Glomerular visceral epithelial cell (primary cell): Measurements from ENCODE around the gene ARSK.

Source experiments
- DNase-seq: peaks from one replicate; pipeline ENCODE4 v3.0.0-alpha.2; 2016; ENCODE audit errors: extremely low spot score

Gene ARSK

DNA sequence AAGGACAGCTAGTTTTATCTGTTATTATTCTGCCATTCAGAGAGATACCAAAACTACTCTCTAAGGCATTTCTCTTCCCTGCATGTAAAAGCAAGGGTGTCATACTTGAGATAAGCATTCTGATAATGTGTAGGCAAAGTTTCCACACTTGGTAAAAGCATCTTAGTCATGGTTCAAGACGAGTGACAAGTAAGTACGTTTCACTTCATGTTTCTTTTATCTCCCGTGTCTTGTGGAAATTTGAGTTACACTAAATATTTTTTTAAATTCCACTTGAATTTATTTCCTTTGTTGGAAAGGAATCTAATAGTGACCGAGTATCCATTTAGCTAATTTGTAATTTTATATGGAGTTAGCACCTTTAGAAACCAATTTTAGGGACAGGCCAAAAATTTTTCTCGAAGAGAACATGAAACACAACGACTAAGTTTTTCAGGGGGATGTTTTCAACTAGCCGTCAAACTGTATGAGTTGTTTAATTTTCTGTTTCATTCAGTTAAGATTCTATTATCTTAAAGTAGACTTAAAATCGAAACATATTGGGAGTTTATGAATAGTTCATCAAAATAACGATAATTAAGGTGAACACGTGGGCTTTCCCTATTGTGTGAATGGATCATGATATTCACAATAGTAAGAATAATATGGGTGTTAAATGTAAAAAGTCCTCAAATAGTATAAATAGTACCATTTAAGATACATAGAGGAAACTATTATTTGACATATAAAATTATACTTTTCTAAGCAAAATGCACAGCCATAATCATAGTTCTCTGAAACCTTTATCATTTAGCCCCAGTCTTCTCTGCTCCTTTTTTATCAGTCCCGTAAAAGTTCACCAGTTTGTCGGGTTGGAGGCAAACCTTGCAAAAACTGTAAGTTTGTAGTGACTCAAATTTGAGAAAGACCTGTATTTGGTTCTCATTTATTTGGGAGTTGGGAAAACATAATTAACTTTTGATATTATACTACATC, 93.3 kb downstream of the ARSK start:
- no peak for DNase-seq

DNA sequence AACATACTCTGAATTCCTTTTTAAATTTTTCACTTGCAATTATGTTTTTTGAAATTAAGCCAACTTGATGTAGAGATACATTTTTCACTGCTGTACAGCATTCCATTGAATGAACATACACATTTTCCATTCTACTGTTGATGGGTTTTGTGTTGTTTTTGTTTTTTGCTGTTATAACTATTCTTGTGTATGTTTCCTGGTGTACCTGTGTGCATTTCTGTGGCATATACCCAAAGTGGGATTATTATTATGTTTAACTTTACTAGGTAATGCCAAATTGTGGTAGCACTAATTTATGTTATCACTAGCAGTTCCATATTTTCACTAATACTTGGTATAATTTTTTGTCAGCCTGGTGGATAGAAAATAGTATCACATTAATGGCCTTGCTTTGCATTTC, 94.4 kb downstream of the ARSK start:
- no peak for DNase-seq

DNA sequence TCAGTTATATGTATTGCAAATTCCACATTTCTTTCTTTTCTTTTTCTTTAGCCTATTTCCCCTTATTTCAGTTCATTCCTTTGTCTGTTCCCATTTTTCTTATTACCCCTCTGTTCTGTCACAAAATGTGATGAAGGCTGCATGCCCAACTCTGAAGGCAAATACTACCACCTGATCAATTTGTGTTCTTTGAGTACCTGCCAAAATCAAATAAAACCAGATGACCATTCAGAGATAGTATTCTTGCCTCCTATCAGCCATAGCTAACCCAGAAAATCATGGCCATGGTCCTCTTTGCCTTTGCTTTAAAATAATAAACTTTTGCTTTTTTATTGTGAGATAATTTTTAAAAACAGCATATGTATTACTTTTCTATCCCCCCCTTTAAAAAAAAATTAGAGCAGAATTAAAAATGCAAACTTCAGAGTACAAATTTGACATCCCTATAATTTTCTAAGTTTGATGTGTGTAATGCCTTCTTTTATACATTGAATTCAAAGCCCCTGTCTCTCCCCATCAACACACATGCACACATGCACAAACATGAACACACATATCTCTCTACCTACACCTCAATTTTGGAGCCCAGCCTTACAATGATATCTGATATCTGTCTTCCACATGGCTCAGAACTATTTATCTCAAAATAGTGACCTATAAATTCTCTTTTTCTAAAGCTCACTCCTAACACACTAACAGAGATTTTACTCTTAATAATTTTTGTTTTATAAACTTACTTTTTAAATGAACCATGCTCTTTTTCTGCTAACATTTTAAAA, 95.1 kb downstream of the ARSK start:
- no peak for DNase-seq

DNA sequence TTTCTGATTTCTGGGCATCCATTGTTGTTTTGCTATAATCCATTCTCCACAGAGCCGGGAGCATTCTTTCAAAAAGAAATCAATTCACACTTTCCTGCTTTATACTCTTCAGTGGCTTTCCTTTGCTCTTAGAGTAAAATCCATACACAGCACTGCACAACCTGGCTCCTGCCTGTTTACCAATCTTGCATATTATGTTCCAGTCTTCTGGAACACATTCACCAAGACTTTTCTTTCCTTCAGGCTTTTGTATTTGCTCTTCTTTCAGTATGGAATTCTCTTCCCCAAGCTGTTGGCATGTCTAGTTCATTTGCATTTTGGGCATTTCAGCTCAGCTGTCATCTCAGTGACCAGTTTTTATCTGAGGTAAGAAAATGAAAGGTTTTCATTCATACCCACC, 97.9 kb downstream of the ARSK start:
- DNase-seq: no peak

DNA sequence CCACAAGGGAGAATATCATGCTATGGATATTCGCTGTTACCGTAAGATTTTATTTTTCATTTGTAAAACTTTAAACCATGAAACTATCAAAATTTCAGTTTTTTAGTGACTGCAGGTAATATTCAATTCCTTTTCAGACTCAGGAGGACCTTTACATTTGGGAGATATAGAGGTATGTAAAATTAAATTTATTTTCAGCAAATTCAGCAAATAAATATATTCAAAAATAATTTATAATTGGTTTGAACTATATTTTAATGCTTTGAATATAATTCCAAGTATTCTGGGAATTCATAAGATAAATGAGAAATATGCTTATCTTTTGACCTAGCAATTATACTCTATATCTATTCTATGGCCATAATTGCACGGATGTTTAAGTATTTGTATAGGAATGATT, 99.3 kb downstream of the ARSK start:
- DNase-seq: no peak
